K562 (cell line): ENCODE measurements around the gene RTN4. TPM values are rescaled to one million over a fixed set of nuclear protein-coding genes. Genes with fewer than 3 reads are reported as not detected.
A peak's percentile ranks its signal among the peaks of the same experiment; 100 is the strongest.

ENCODE experiments used
- ATF1 ChIP-seq, 2 experiments: fragments of 450-650 bp in 1 of 2; IDR thresholded peaks; 2 replicates each; pipeline ENCODE4 v1.6.1; 2016; ENCODE audit warnings: missing compliant biosample characterization in 1 of 2, missing genetic modification characterization in 1 of 2
- ATF4 ChIP-seq: fragments of 450-650 bp; formaldehyde crosslinking; IDR thresholded peaks from 2 replicates; pipeline ENCODE4 v1.4.0; 2022; ENCODE audit warnings: mild to moderate bottlenecking, moderate library complexity
- HNRNPL ChIP-seq: fragments of 200-400 bp; formaldehyde crosslinking; IDR thresholded peaks from 2 replicates; pipeline ENCODE4 v1.6.1; 2017; ENCODE audit warnings: low read depth, mild to moderate bottlenecking, low read length
- HNRNPLL ChIP-seq: fragments of 200-400 bp; formaldehyde crosslinking; IDR thresholded peaks from 2 replicates; pipeline ENCODE4 v1.6.1; 2017; ENCODE audit warnings: low read length, low read depth, mild to moderate bottlenecking; ENCODE audit not compliant: poor library complexity, severe bottlenecking
- MAZ ChIP-seq, 2 experiments: fragments of 450-650 bp in 1 of 2; sonication (generic) in 1 of 2; formaldehyde crosslinking; IDR thresholded peaks in 1 of 2; conservative IDR thresholded peaks in 1 of 2; 2 replicates each; pipeline versions ENCODE4 v1.4.0 to v1.5.0; 2020; ENCODE audit warnings: mild to moderate bottlenecking in 1 of 2, missing genetic modification reagents in 1 of 2
- NEUROD1 ChIP-seq: fragments of 150-350 bp; IDR thresholded peaks from 2 replicates; pipeline ENCODE4 v1.6.1; 2014; ENCODE audit warnings: borderline replicate concordance, low read length, low read depth; ENCODE audit not compliant: partially characterized antibody
- SFPQ ChIP-seq: fragments of 200-400 bp; formaldehyde crosslinking; IDR thresholded peaks from 2 replicates; pipeline ENCODE4 v1.6.1; 2017; ENCODE audit warnings: mild to moderate bottlenecking, low read depth, low read length, moderate library complexity
- ZNF175 ChIP-seq: fragments of 200-800 bp; sonication (Bioruptor generic); IDR thresholded peaks from 2 replicates; pipeline ENCODE4 v1.6.1; 2016; ENCODE audit warnings: low read depth, mild to moderate bottlenecking, missing genetic modification characterization, missing compliant biosample characterization
- ZNF253 ChIP-seq: fragments of 250-450 bp; sonication (Bioruptor Pico); conservative IDR thresholded peaks from 2 replicates; pipeline ENCODE4 v1.6.1; 2021; ENCODE audit warnings: mild to moderate bottlenecking
- ZNF280B ChIP-seq: fragments of 250-450 bp; sonication (Bioruptor Pico); IDR thresholded peaks from 2 replicates; pipeline ENCODE4 v1.5.1; 2021; ENCODE audit warnings: mild to moderate bottlenecking
- ZNF318 ChIP-seq, 2 experiments: fragments of 450-650 bp; IDR thresholded peaks; 2 replicates each; pipeline ENCODE4 v1.6.1; 2016; ENCODE audit warnings: mild to moderate bottlenecking in 2 of 2, borderline replicate concordance in 1 of 2, low read depth in 1 of 2, moderate library complexity in 1 of 2
- polyA plus RNA-seq, 8 experiments: library from polyadenylated mRNA; depleted of rRNA in 4 of 8; stranded (reverse) in 5 of 8; unstranded in 3 of 8; fragments of >200 nt; fragmentation: Nextera tagmentation in 2 of 8; fragmentation: Illumina TruSeq in 1 of 8; extraction: Ambion mirVana in 2 of 8; extraction: Trizol in 1 of 8; gene quantifications; 2 replicates each; pipeline versions ENCODE4 v1.2.1 to v1.2.3, GENCODE V29; 2011 to 2014; ENCODE audit warnings: inconsistent platforms in 1 of 8, missing spikeins in 1 of 8
- total RNA-seq, 7 experiments: library from RNA; depleted of rRNA in 6 of 7; stranded (reverse); fragments of >200 nt in 6 of 7; fragmentation: Illumina TruSeq in 2 of 7; extraction: Trizol in 2 of 7; gene quantifications; 2 replicates each; pipeline versions ENCODE4 v1.2.1 to v1.2.3, GENCODE V29; 2011 to 2021; ENCODE audit warnings: low replicate concordance in 1 of 7

RTN4 gene
- total and polyA plus RNA-seq, 9 of the 15 experiments (the other 6 are each of a cell fraction or from before 2014, with no cell fraction given), result 73.0 to 248 (median 116) TPM

DNA sequence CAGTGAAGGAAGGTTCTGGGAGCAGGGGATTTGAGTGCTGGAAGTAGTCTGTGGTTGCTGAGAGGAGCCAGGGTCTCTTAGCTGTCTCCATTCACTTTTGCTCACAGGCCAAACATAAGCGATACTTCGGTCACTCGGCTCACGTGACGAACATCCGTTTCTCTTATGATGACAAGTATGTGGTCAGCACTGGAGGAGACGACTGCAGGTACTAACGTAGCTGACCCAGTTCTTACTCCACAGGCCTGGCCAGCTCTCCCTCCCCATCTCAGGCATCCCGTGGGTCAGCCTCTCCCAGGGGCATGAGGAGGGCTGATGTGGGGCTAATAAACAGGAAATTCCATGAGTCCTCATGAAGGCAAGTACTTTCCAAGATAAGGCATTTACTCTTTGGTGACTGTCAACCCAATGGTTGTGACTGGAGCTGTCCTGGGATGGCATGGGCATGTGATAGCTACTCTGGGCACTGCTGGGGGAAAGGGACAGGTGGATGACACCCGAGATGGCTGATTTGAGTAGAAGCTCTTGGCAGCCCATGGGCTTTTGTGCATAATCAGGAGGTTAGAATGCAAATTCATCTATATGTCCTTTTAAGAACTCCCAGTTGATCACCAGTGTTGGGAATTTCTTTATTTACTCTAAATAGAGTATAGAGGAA is 81.6 kb downstream of the RTN4 start (continued):
- no peak for TF ChIP-seq ZNF280B (CRISPR knock-in tag)
- TF ChIP-seq HNRNPLL, result no peak
- no peak for TF ChIP-seq ZNF253
- TF ChIP-seq NEUROD1, result no peak
- TF ChIP-seq SFPQ, result no peak
- no peak for TF ChIP-seq ATF4 (CRISPR knock-in tag)
- no peak for TF ChIP-seq ATF1 (CRISPR knock-in tag; IDR thresholded peaks at IDR 0.05)
- TF ChIP-seq ATF1 (tag; IDR thresholded peaks at IDR 0.05), result no peak
- no peak for TF ChIP-seq HNRNPL
- TF ChIP-seq ZNF318 (IDR thresholded peaks at IDR 0.05; ENCODE audit: borderline replicate concordance in 1 of 2, low read depth in 1 of 2), result no peak
- no peak for TF ChIP-seq ZNF175 (CRISPR knock-in tag)
- TF ChIP-seq MAZ (CRISPR knock-in tag; conservative IDR thresholded peaks at IDR 0.05 in 1 of 2, IDR thresholded peaks at IDR 0.05 in 1 of 2), result 0 out of 4 replicates have a peak, but pooled peaks of 1 of the 2 experiments have one; percentile 7
